Left renal pelvis (tissue), 4 donors: ENCODE results near the gene USP9X. TPM values are rescaled to one million over a fixed set of nuclear protein-coding genes. Genes with fewer than 3 reads are reported as not detected.
"Not testable (repeated sequence)": the region's sequence is repeated elsewhere in the genome, so short reads cannot be mapped to it uniquely, and the experiment has no call there.

Experiments
- DNase-seq, 4 donors: peaks; one replicate each; pipeline ENCODE4 v3.0.0-alpha.2; 2013; ENCODE audit warnings: low read depth in 4 of 4, low spot score in 3 of 4
- polyA plus RNA-seq, 4 donors: library from polyadenylated mRNA; unstranded; fragments of 120-200 nt; gene quantifications; one replicate each; pipeline ENCODE4 v1.2.1, GENCODE V29; 2013; ENCODE audit not compliant: insufficient read length in 4 of 4

The USP9X gene
- polyA plus RNA-seq, 4 donors = 50.4 to 74.9 (median 63.5) TPM

- no peak for DNase-seq
Measured at GRCh38 chrX:41184312-41184711, 99.1 kb downstream of the USP9X start.

- not testable (repeated sequence) for DNase-seq
Measured at GRCh38 chrX:41186946-41187345, 101.7 kb downstream of the USP9X start.

GRCh38 chrX:41189156-41189555 lies 103.9 kb downstream of the USP9X start:
- no peak for DNase-seq

GRCh38 chrX:41192880-41193279 lies 107.6 kb downstream of the USP9X start:
- DNase-seq = no peak

- DNase-seq = no peak
Measured at GRCh38 chrX:41198410-41198809, 113.2 kb downstream of the USP9X start.

- no peak for DNase-seq
Measured at GRCh38 chrX:41200785-41201184, 115.5 kb downstream of the USP9X start.

GRCh38 chrX:41209853-41210252 lies 124.6 kb downstream of the USP9X start:
- DNase-seq = no peak

- DNase-seq = no peak
Measured at GRCh38 chrX:41224605-41225004, 139.4 kb downstream of the USP9X start.

GRCh38 chrX:41233988-41234387 lies 148.7 kb downstream of the USP9X start:
- DNase-seq = no peak

GRCh38 chrX:41234471-41234870 lies 149.2 kb downstream of the USP9X start:
- DNase-seq = not testable (repeated sequence)

GRCh38 chrX:41234962-41235361 lies 149.7 kb downstream of the USP9X start:
- DNase-seq = no peak

- DNase-seq = no peak
Measured at GRCh38 chrX:41236629-41237028, 151.4 kb downstream of the USP9X start.

GRCh38 chrX:41240509-41240908 lies 155.3 kb downstream of the USP9X start:
- no peak for DNase-seq

GRCh38 chrX:41241962-41242361 lies 156.7 kb downstream of the USP9X start:
- DNase-seq = no peak

- no peak for DNase-seq
Measured at GRCh38 chrX:41245641-41246040, 160.4 kb downstream of the USP9X start.

GRCh38 chrX:41250867-41251266 lies 165.6 kb downstream of the USP9X start:
- DNase-seq = no peak

- no peak for DNase-seq
Measured at GRCh38 chrX:41257801-41258200, 172.6 kb downstream of the USP9X start.

- no peak for DNase-seq
Measured at GRCh38 chrX:41258226-41258625, 173.0 kb downstream of the USP9X start.

- no peak for DNase-seq
Measured at GRCh38 chrX:41258871-41259270, 173.6 kb downstream of the USP9X start.

GRCh38 chrX:41259516-41259915 lies 174.3 kb downstream of the USP9X start:
- DNase-seq = no peak

GRCh38 chrX:41265615-41266014 lies 180.4 kb downstream of the USP9X start:
- DNase-seq = no peak

- no peak for DNase-seq
Measured at GRCh38 chrX:41273638-41274037, 188.4 kb downstream of the USP9X start.
